ENCODE results near the gene GLRA2.
"Not testable (repeated sequence)": the region's sequence is repeated elsewhere in the genome, so short reads cannot be mapped to it uniquely, and the experiment has no call there.

The GLRA2 gene

GRCh38 chrX:14594521-14594920, 65.2 kb downstream of the GLRA2 start:
- no peak for DNase-seq

GRCh38 chrX:14598330-14598729, 69.0 kb downstream of the GLRA2 start:
- DNase-seq, result no peak

GRCh38 chrX:14607446-14607985, 78.2 kb downstream of the GLRA2 start:
- no peak for DNase-seq

- DNase-seq, result not testable (repeated sequence)
These were observed 83.1 kb downstream of the GLRA2 start for GRCh38 chrX:14612450-14612849.

- no peak for DNase-seq
These were observed 87.0 kb downstream of the GLRA2 start for GRCh38 chrX:14616301-14616700.

- no peak for DNase-seq
These were observed 87.5 kb downstream of the GLRA2 start for GRCh38 chrX:14616836-14617235.

- DNase-seq, result no peak
These were observed 89.0 kb downstream of the GLRA2 start for GRCh38 chrX:14618177-14618965.

GRCh38 chrX:14630733-14631132, 101.4 kb downstream of the GLRA2 start:
- DNase-seq, result no peak

GRCh38 chrX:14641681-14642655, 112.6 kb downstream of the GLRA2 start:
- no peak for DNase-seq

- DNase-seq, result no peak
These were observed 131.6 kb downstream of the GLRA2 start for GRCh38 chrX:14660970-14661369.

GRCh38 chrX:14670819-14671218, 141.5 kb downstream of the GLRA2 start:
- no peak for DNase-seq

- DNase-seq, result no peak
These were observed 143.4 kb downstream of the GLRA2 start for GRCh38 chrX:14672611-14673172.

- no peak for DNase-seq
These were observed 143.9 kb downstream of the GLRA2 start for GRCh38 chrX:14673236-14673635.

- no peak for DNase-seq
These were observed 144.4 kb downstream of the GLRA2 start for GRCh38 chrX:14673764-14674163.

GRCh38 chrX:14675500-14675899, 146.2 kb downstream of the GLRA2 start:
- no peak for DNase-seq

GRCh38 chrX:14676431-14676830, 147.1 kb downstream of the GLRA2 start:
- DNase-seq, result no peak

- not testable (repeated sequence) for DNase-seq
These were observed 159.0 kb downstream of the GLRA2 start for GRCh38 chrX:14688331-14688730.

- no peak for DNase-seq
These were observed 161.2 kb downstream of the GLRA2 start for GRCh38 chrX:14690553-14690952.

GRCh38 chrX:14694611-14695010, 165.3 kb downstream of the GLRA2 start:
- no peak for DNase-seq

- DNase-seq, result peak; percentile 20
These were observed 168.1 kb downstream of the GLRA2 start for GRCh38 chrX:14697451-14697850.

GRCh38 chrX:14698790-14699189, 169.5 kb downstream of the GLRA2 start:
- no peak for DNase-seq

- no peak for DNase-seq
These were observed 171.6 kb downstream of the GLRA2 start for GRCh38 chrX:14700982-14701381.

GRCh38 chrX:14702145-14702544, 172.8 kb downstream of the GLRA2 start:
- DNase-seq, result no peak
